ENCODE results near the gene SPATA33.
"Not testable (repeated sequence)": the region's sequence is repeated elsewhere in the genome, so short reads cannot be mapped to it uniquely, and the experiment has no call there.

The SPATA33 gene

GRCh38 chr16:89691986-89692569 is 34.4 kb downstream of the SPATA33 start:
- no peak overlapping the region for H3K9ac ChIP-seq (ENCODE audit: low read depth in 1 of 2, low read length in 2 of 2)
- H3K4me1 ChIP-seq (ENCODE audit: control insufficient read depth in 2 of 2, insufficient read depth in 2 of 2, low read length in 2 of 2): peaks cover 14 to 16% of the 10 kb centered on the region in 2 donors
- no peak overlapping the region for H3K4me3 ChIP-seq (ENCODE audit: low read length in 2 of 2)
- H3K27ac ChIP-seq (ENCODE audit: low read depth in 2 of 2, low read length in 2 of 2): no peak overlapping the region
- H3K9me3 ChIP-seq (ENCODE audit: control insufficient read depth in 2 of 2, low read length in 2 of 2): no peaks in the 10 kb centered on the region
- no peaks in the 10 kb centered on the region for H3K27me3 ChIP-seq (ENCODE audit: control insufficient read depth in 2 of 2, insufficient read depth in 2 of 2, low read length in 2 of 2)
- H3K36me3 ChIP-seq (ENCODE audit: control insufficient read depth in 2 of 2, insufficient read depth in 2 of 2, low read length in 2 of 2): peaks cover 40 to 50% of the 10 kb centered on the region in 2 donors

- Histone ChIP-seq H3K9ac (ENCODE audit: low read depth in 1 of 2, low read length in 2 of 2) (no peak overlapping the region), H3K36me3 (ENCODE audit: control insufficient read depth in 2 of 2, insufficient read depth in 2 of 2, low read length in 2 of 2) (peaks cover 44 to 55% of the 10 kb centered on the region in 2 donors)
Measured at GRCh38 chr16:89693289-89693731, 35.7 kb downstream of the SPATA33 start.

GRCh38 chr16:89693931-89694783 is 36.5 kb downstream of the SPATA33 start:
- Histone ChIP-seq H3K9ac (ENCODE audit: low read depth in 1 of 2, low read length in 2 of 2) (no peak overlapping the region), H3K9me3 (ENCODE audit: control insufficient read depth in 2 of 2, low read length in 2 of 2) (no peaks in the 10 kb centered on the region), H3K27ac (ENCODE audit: low read depth in 2 of 2, low read length in 2 of 2) (peak overlapping the region in 1 of 2 donors; percentile 9), H3K4me3 (ENCODE audit: low read length in 2 of 2) (no peak overlapping the region), H3K4me1 (ENCODE audit: control insufficient read depth in 2 of 2, insufficient read depth in 2 of 2, low read length in 2 of 2) (peaks cover 0 to 2% of the 10 kb centered on the region in 2 donors), H3K36me3 (ENCODE audit: control insufficient read depth in 2 of 2, insufficient read depth in 2 of 2, low read length in 2 of 2) (peaks cover 42 to 53% of the 10 kb centered on the region in 2 donors), H3K27me3 (ENCODE audit: control insufficient read depth in 2 of 2, insufficient read depth in 2 of 2, low read length in 2 of 2) (no peaks in the 10 kb centered on the region)

More at GRCh38 chr16:89693289-89693731, 35.7 kb downstream of the SPATA33 start:
- Histone ChIP-seq H3K27ac (ENCODE audit: low read depth in 2 of 2, low read length in 2 of 2) (no peak overlapping the region), H3K4me3 (ENCODE audit: low read length in 2 of 2) (no peak overlapping the region), H3K9me3 (ENCODE audit: control insufficient read depth in 2 of 2, low read length in 2 of 2) (no peaks in the 10 kb centered on the region), H3K27me3 (ENCODE audit: control insufficient read depth in 2 of 2, insufficient read depth in 2 of 2, low read length in 2 of 2) (no peaks in the 10 kb centered on the region), H3K4me1 (ENCODE audit: control insufficient read depth in 2 of 2, insufficient read depth in 2 of 2, low read length in 2 of 2) (peaks cover 2 to 5% of the 10 kb centered on the region in 2 donors)

GRCh38 chr16:89694784-89695085 is 37.1 kb downstream of the SPATA33 start:
- H3K9me3 ChIP-seq (ENCODE audit: control insufficient read depth in 2 of 2, low read length in 2 of 2); H3K4me3 ChIP-seq (ENCODE audit: low read length in 2 of 2); H3K4me1 ChIP-seq (ENCODE audit: control insufficient read depth in 2 of 2, insufficient read depth in 2 of 2, low read length in 2 of 2); H3K9ac ChIP-seq (ENCODE audit: low read depth in 1 of 2, low read length in 2 of 2); H3K27me3 ChIP-seq (ENCODE audit: control insufficient read depth in 2 of 2, insufficient read depth in 2 of 2, low read length in 2 of 2): not testable (repeated sequence)
- Histone ChIP-seq H3K36me3 (ENCODE audit: control insufficient read depth in 2 of 2, insufficient read depth in 2 of 2, low read length in 2 of 2) (peaks cover 40 to 51% of the 10 kb centered on the region in 2 donors), H3K27ac (ENCODE audit: low read depth in 2 of 2, low read length in 2 of 2) (peak overlapping the region in 1 of 2 donors; percentile 23)

- no peaks in the 10 kb centered on the region for H3K9me3 ChIP-seq (ENCODE audit: control insufficient read depth in 2 of 2, low read length in 2 of 2)
- H3K4me3 ChIP-seq (ENCODE audit: low read length in 2 of 2): no peak overlapping the region
- peak overlapping the region in 1 of 2 donors; percentile 23 for H3K27ac ChIP-seq (ENCODE audit: low read depth in 2 of 2, low read length in 2 of 2)
- H3K9ac ChIP-seq (ENCODE audit: low read depth in 1 of 2, low read length in 2 of 2): no peak overlapping the region
- no peaks in the 10 kb centered on the region for H3K27me3 ChIP-seq (ENCODE audit: control insufficient read depth in 2 of 2, insufficient read depth in 2 of 2, low read length in 2 of 2)
- H3K4me1 ChIP-seq (ENCODE audit: control insufficient read depth in 2 of 2, insufficient read depth in 2 of 2, low read length in 2 of 2): peaks cover 5 to 9% of the 10 kb centered on the region in 2 donors
- H3K36me3 ChIP-seq (ENCODE audit: control insufficient read depth in 2 of 2, insufficient read depth in 2 of 2, low read length in 2 of 2): peaks cover 36 to 46% of the 10 kb centered on the region in 2 donors
Measured at GRCh38 chr16:89695086-89695874, 37.6 kb downstream of the SPATA33 start.

- Histone ChIP-seq H3K36me3 (ENCODE audit: control insufficient read depth in 2 of 2, insufficient read depth in 2 of 2, low read length in 2 of 2) (peaks cover 31 to 41% of the 10 kb centered on the region in 2 donors), H3K27me3 (ENCODE audit: control insufficient read depth in 2 of 2, insufficient read depth in 2 of 2, low read length in 2 of 2) (no peaks in the 10 kb centered on the region), H3K27ac (ENCODE audit: low read depth in 2 of 2, low read length in 2 of 2) (peak overlapping the region in 1 of 2 donors; percentile 16)
Measured at GRCh38 chr16:89695875-89696669, 38.4 kb downstream of the SPATA33 start.

GRCh38 chr16:89696670-89697128 is 39.1 kb downstream of the SPATA33 start:
- Histone ChIP-seq H3K9me3 (ENCODE audit: control insufficient read depth in 2 of 2, low read length in 2 of 2) (no peaks in the 10 kb centered on the region), H3K4me3 (ENCODE audit: low read length in 2 of 2) (no peak overlapping the region), H3K9ac (ENCODE audit: low read depth in 1 of 2, low read length in 2 of 2) (no peak overlapping the region), H3K4me1 (ENCODE audit: control insufficient read depth in 2 of 2, insufficient read depth in 2 of 2, low read length in 2 of 2) (peaks cover 9 to 15% of the 10 kb centered on the region in 2 donors), H3K27me3 (ENCODE audit: control insufficient read depth in 2 of 2, insufficient read depth in 2 of 2, low read length in 2 of 2) (no peaks in the 10 kb centered on the region), H3K36me3 (ENCODE audit: control insufficient read depth in 2 of 2, insufficient read depth in 2 of 2, low read length in 2 of 2) (peaks cover 26 to 34% of the 10 kb centered on the region in 2 donors), H3K27ac (ENCODE audit: low read depth in 2 of 2, low read length in 2 of 2) (no peak overlapping the region)

More at GRCh38 chr16:89695875-89696669, 38.4 kb downstream of the SPATA33 start:
- H3K9me3 ChIP-seq (ENCODE audit: control insufficient read depth in 2 of 2, low read length in 2 of 2): no peaks in the 10 kb centered on the region
- no peak overlapping the region for H3K4me3 ChIP-seq (ENCODE audit: low read length in 2 of 2)
- peaks cover 9 to 15% of the 10 kb centered on the region in 2 donors for H3K4me1 ChIP-seq (ENCODE audit: control insufficient read depth in 2 of 2, insufficient read depth in 2 of 2, low read length in 2 of 2)
- no peak overlapping the region for H3K9ac ChIP-seq (ENCODE audit: low read depth in 1 of 2, low read length in 2 of 2)

GRCh38 chr16:89697161-89697615 is 39.6 kb downstream of the SPATA33 start:
- no peak overlapping the region for H3K4me3 ChIP-seq (ENCODE audit: low read length in 2 of 2)

GRCh38 chr16:89697616-89698331 is 40.1 kb downstream of the SPATA33 start:
- Histone ChIP-seq H3K27ac (ENCODE audit: low read depth in 2 of 2, low read length in 2 of 2) (no peak overlapping the region), H3K27me3 (ENCODE audit: control insufficient read depth in 2 of 2, insufficient read depth in 2 of 2, low read length in 2 of 2) (no peaks in the 10 kb centered on the region), H3K9me3 (ENCODE audit: control insufficient read depth in 2 of 2, low read length in 2 of 2) (no peaks in the 10 kb centered on the region), H3K4me3 (ENCODE audit: low read length in 2 of 2) (no peak overlapping the region), H3K36me3 (ENCODE audit: control insufficient read depth in 2 of 2, insufficient read depth in 2 of 2, low read length in 2 of 2) (peaks cover 24 to 28% of the 10 kb centered on the region in 2 donors), H3K4me1 (ENCODE audit: control insufficient read depth in 2 of 2, insufficient read depth in 2 of 2, low read length in 2 of 2) (peaks cover 13 to 19% of the 10 kb centered on the region in 2 donors), H3K9ac (ENCODE audit: low read depth in 1 of 2, low read length in 2 of 2) (no peak overlapping the region)

More at GRCh38 chr16:89697161-89697615, 39.6 kb downstream of the SPATA33 start:
- Histone ChIP-seq H3K9ac (ENCODE audit: low read depth in 1 of 2, low read length in 2 of 2) (no peak overlapping the region), H3K4me1 (ENCODE audit: control insufficient read depth in 2 of 2, insufficient read depth in 2 of 2, low read length in 2 of 2) (peaks cover 10 to 17% of the 10 kb centered on the region in 2 donors), H3K27me3 (ENCODE audit: control insufficient read depth in 2 of 2, insufficient read depth in 2 of 2, low read length in 2 of 2) (no peaks in the 10 kb centered on the region), H3K27ac (ENCODE audit: low read depth in 2 of 2, low read length in 2 of 2) (no peak overlapping the region), H3K9me3 (ENCODE audit: control insufficient read depth in 2 of 2, low read length in 2 of 2) (no peaks in the 10 kb centered on the region), H3K36me3 (ENCODE audit: control insufficient read depth in 2 of 2, insufficient read depth in 2 of 2, low read length in 2 of 2) (peaks cover 24 to 31% of the 10 kb centered on the region in 2 donors)
